ENCODE measurements around the gene MEGF10.
A peak's percentile ranks its signal among the peaks of the same experiment; 100 is the strongest.
"Not testable (repeated sequence)": the region's sequence is repeated elsewhere in the genome, so short reads cannot be mapped to it uniquely, and the experiment has no call there.

Gene MEGF10

DNA sequence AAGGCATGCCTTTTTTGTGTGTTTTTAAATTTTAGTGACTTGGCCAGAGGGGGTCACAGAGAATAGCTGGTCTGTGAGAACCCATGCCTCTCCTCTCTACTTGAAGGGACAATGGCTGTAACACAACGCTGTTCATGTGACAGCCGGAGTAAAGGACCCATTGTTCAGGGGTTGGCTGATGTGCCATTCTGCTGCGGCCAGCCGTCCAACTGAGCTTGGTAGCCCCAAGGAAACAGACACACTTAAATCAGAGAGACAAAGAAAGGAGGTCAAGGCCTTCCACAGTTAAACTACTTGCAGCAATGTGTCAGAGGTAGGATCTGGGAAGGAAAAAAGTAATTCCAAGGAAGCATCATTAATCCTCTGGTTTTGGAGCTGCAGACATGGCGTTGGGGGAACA lies 8.1 kb downstream of the MEGF10 start:
- DNase-seq: no peak

- no peak for DNase-seq
Observed at GRCh38 chr5:127299678-127300077, 9.1 kb downstream of the MEGF10 start.

DNA sequence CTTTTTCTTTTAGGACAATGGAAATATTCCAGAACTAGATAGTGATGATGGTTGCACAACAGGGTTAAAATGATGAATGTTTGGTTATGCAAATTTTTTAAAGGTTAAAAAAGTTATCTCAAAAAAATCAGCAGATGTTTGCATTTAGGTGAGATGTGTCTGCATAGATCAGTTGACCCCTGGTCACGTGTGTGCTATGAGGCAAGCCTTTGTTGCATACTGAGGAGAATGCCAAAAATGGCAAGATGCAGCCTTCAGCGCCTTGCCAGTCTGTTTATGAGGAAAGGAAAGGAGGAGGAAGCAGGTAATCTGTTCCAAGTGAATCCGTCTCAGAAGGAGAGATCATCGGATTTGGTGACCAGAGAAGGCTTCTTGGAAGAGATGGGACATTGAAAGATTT lies 11.9 kb downstream of the MEGF10 start:
- no peak for DNase-seq

DNA sequence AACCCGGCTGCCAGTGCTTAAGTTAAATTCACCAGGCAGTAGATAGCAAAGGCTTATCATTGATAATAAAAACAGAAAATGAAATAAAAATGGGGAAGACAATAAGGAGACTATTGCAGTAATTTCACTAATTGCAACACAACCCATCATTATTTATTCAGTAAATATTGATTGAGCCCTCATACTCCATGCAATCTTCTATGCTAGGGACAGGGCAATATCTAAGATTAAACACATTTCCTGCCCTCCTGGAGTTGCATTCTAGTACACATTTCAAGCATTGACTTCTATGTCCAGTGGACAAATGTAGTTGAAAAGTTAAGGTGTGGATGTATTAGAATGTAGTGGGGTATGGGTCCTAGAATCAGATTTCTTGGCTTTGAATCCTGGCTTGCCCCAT lies 12.8 kb downstream of the MEGF10 start:
- no peak for DNase-seq

GRCh38 chr5:127305493-127305892 lies 14.9 kb downstream of the MEGF10 start:
- no peak for DNase-seq

DNA sequence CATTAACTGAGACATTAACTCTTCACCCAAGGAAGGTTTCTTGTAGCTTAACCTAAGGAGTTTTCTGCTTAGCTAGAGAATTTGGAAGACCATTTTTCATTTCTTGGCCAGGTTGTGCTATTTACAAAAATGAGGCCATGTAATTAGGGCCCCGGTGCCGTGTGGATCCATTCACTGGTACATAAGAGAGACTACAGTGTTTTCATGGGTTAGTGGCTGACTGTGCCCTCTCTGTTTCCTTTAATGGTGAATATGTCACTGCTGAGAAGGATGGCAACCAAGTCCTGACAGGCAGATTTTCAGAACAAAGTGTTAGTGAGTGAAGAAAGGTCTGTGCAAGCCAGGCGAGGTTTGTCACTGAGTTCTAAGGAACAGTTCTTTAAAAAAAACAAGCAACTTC lies 15.4 kb downstream of the MEGF10 start:
- no peak for DNase-seq

- no peak for DNase-seq
Observed at GRCh38 chr5:127306647-127307046, 16.1 kb downstream of the MEGF10 start.

DNA sequence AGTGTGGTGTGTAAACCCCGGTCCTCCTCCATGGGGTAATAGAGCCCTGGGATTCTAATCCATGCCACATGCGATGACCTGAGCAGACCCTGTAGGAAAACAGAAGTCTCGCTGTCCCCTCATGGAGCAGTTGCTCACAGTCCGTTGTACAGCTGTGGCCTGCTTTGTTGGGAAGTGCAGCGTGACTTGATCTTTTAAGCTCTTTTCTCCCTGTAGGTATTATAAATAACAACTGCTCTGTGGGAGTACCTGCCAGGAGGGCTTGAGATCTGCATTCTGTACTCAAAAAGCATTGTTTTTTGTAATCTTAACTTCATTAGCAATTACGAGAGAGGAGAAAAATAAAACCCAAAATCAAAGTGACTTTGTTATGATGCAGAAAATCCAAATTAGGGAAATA lies 17.3 kb downstream of the MEGF10 start:
- no peak for DNase-seq

DNA sequence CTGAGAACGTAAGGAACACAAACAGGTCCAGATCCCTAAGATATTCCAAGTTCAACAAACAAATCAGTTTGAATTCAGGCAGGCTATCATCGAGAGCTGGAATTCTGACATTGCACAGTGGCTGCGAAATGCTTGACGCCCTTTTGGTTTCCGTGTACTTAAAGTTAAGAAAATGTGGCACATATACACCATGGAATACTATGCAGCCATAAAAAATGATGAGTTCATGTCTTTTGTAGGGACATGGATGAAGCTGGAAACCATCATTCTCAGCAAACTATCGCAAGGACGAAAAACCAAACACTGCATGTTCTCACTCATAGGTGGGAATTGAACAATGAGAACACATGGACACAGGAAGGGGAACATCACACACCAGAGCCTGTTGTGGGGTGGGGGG lies 17.7 kb downstream of the MEGF10 start:
- not testable (repeated sequence) for DNase-seq

DNA sequence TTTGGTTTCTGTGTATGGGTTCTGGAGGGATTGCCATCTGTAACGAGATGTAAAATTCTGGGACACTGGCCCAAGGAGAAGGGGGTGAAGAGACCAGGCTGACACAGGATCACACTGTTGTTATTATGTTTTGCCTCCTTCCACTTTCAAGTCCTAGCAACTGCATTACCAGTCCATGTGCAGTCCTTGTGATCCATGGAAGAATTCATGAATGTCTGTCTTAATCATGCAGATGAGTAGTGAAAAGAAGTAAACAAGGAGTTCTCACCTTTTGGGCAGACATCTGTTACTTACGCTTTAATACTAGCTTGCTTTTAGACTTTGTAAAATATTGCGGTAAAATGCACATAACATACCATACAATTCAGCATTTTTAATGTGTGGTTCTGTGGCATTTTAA lies 18.3 kb downstream of the MEGF10 start:
- DNase-seq: no peak

GRCh38 chr5:127311349-127311748 lies 20.8 kb downstream of the MEGF10 start:
- no peak for DNase-seq

GRCh38 chr5:127311781-127312525 lies 21.4 kb downstream of the MEGF10 start:
- DNase-seq: no peak

- DNase-seq: no peak
Observed at GRCh38 chr5:127313379-127313778, 22.8 kb downstream of the MEGF10 start.

- peak; percentile 64 for DNase-seq
Observed at GRCh38 chr5:127313847-127314473, 23.4 kb downstream of the MEGF10 start.

GRCh38 chr5:127316011-127316410 lies 25.4 kb downstream of the MEGF10 start:
- no peak for DNase-seq

GRCh38 chr5:127317385-127317784 lies 26.8 kb downstream of the MEGF10 start:
- DNase-seq: not testable (repeated sequence)

DNA sequence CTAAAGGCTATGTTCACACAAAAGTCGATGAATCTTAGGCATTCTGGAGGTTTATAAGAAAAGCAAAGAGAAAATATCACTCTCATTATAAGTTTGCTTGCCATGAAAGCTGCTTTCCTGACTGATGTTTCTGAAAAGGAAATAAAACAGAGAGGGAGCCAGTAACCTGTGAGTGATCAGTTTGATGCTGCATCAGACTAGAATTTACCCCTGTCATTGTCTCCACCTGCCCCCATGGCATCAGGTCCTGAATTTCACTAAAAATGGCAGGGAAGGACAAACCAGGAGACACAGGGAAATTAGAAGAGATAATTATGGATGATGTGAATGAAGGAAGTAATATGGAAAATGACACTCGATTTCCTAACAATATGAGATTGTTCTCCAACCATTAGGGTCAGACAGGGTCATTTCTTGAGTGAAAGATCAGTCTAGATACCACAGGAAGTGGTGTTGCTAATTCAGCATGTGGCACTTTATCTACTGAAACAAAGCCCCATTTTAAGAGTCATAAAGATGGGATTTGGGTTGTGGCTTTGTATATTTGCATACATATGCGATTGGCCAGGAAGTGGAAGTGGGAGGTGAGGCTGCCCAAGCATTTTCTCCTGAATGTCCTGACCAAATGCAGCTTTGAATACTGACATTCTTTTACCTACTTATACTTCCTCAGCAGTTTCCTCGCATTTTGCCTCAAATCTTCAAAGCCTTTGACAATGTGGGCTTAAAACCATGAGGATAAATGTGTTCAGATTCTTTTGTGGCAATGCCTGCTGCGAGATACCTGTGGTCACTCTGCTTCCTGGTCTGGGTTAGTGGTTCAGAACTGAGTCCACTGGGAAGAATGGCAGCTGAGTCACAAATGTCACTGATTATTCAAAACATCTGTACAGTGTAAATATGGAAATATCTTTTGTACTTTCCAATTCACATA lies 29.7 kb downstream of the MEGF10 start:
- peak; percentile 32 for DNase-seq

GRCh38 chr5:127321465-127321864 lies 30.9 kb downstream of the MEGF10 start:
- no peak for DNase-seq

DNA sequence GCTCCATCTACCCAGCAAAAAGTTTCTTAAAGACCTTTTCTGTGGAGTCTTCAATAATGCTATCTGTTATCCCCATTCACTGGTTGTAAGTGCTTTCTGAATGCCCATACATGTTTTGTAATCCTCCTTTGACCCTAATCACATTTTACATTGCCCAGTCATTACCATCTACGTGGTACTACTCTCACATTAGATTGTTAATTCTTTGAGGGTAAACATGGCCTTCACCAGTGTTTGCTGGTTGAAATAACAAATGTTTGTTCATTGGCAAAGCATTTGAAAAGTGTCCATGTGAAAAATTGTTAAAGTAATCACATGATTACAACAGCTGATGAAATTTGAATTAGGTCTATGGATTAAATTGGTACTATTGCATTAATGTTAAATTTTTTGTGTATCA lies 31.8 kb downstream of the MEGF10 start:
- no peak for DNase-seq

DNA sequence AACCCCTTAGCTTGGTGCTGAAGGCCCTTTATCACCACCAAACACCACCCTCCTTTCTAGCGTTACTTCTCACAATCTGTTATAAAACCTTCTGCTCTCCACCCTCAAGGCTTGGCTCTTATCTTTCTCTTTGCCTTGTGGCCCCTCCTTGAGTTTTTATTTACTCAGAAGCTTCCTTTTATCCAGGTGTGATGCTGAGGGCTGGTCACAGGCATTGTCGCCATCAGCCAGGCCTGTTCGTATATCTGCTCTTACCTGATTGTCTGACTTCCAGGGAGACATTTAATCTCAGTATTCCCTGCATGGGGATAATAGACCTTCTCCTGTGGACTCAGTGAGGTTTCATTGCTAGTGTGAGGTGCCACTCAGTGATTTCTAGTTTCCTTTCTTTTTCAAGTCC lies 34.2 kb downstream of the MEGF10 start:
- DNase-seq: no peak

GRCh38 chr5:127326431-127326830 lies 35.8 kb downstream of the MEGF10 start:
- DNase-seq: no peak

- no peak for DNase-seq
Observed at GRCh38 chr5:127326976-127327755, 36.6 kb downstream of the MEGF10 start.

DNA sequence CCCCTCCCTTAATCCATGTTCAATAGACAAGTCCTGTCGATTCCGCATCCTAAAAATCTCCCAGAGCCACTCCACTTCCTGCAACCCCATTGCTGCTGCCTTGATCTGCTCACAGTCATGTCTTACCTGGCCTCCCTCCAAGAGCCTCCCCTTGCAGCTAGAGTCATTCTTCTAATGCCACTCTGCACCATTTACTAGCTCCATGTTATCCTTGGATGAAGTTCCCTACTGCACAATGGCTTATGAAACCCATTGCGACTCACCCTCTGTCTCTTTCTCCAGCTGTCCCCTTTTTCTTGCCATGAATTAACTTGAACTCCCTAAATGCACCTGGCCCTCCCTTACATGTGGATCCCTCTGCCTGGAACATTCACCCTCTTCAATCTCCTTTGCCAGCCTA lies 39.5 kb downstream of the MEGF10 start:
- DNase-seq: no peak
